Activated naive CD4-positive, alpha-beta T cell treated with anti-CD3 and anti-CD28 coated beads for 36 hours (primary cell): ENCODE results near the gene SLC35D3. TPM values are rescaled to one million over a fixed set of nuclear protein-coding genes. Genes with fewer than 3 reads are reported as not detected.
"Not testable (repeated sequence)": the region's sequence is repeated elsewhere in the genome, so short reads cannot be mapped to it uniquely, and the experiment has no call there.

Experiments used
- CTCF ChIA-PET: fragments of 350-600 bp; sonication (Branson Sonifier 250); formaldehyde crosslinking; loops from one replicate; lab custom pipeline; 2021; ENCODE audit warnings: antibody characterized with exemption; lab: Charles Lee
- DNase-seq: peaks from one replicate; pipeline ENCODE4 v3.0.0-alpha.2; 2020
- H3K27ac Mint-ChIP-seq: one replicate; pipeline ENCODE4 v1.8.0; 2021; ENCODE audit warnings: mild to moderate bottlenecking, mixed read lengths
- H3K27me3 Mint-ChIP-seq: one replicate; pipeline ENCODE4 v1.8.0; 2021; ENCODE audit warnings: low read depth, mixed read lengths
- H3K36me3 Mint-ChIP-seq: one replicate; pipeline ENCODE4 v1.8.0; 2021; ENCODE audit warnings: low read depth, mixed read lengths
- H3K4me1 Mint-ChIP-seq: one replicate; pipeline ENCODE4 v1.8.0; 2021; ENCODE audit warnings: low read depth, mixed read lengths
- H3K4me3 Mint-ChIP-seq: one replicate; pipeline ENCODE4 v1.8.0; 2021; ENCODE audit warnings: mild to moderate bottlenecking, moderate library complexity, mixed read lengths
- H3K9me3 Mint-ChIP-seq: one replicate; pipeline ENCODE4 v1.8.0; 2021; ENCODE audit warnings: mixed read lengths
- intact Hi-C: fragments of 100-400 bp; cut with micrococcal nuclease; formaldehyde crosslinking; loops from one replicate; pipeline ENCODE4 v1.15.1; 2023
- total RNA-seq, 2 experiments: library from RNA; stranded (reverse); gene quantifications; one replicate each; pipeline ENCODE4 v1.2.3, GENCODE V29; 2021

Gene SLC35D3, protein sequence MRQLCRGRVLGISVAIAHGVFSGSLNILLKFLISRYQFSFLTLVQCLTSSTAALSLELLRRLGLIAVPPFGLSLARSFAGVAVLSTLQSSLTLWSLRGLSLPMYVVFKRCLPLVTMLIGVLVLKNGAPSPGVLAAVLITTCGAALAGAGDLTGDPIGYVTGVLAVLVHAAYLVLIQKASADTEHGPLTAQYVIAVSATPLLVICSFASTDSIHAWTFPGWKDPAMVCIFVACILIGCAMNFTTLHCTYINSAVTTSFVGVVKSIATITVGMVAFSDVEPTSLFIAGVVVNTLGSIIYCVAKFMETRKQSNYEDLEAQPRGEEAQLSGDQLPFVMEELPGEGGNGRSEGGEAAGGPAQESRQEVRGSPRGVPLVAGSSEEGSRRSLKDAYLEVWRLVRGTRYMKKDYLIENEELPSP
- total RNA-seq = not detected

DNA sequence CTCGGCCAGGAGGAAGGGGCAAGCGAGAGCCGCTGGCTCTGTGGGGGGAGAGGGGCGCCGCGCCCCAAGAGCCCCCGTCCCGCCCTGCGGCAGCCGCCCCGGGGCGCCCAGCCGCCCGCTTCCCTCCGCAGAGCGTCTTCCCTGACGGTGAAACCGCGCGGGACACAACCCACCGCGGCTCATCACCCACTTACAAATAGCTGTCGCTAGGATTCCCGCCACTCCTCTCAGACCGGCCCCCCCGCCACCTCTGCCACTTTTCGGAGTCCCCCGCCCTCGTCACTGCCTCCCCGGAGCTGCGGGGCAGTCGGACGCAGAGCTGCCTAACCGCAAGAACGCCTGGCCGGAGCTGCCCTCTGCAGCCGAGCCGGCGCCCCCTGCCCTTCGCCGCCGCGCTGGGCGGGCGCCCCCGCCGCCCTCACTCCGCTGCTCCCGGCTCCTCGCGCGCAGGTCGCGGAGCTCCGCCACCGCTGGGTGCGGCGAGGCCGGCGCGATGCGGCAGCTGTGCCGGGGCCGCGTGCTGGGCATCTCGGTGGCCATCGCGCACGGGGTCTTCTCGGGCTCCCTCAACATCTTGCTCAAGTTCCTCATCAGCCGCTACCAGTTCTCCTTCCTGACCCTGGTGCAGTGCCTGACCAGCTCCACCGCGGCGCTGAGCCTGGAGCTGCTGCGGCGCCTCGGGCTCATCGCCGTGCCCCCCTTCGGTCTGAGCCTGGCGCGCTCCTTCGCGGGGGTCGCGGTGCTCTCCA is at the start of gene SLC35D3:
TSS of gene SLC35D3 (plus strand) at position 366 of the 749 bp plus-strand sequence. CDS start at position 494, 128 bp downstream.
- DNase-seq = peak; percentile 30
- Mint-ChIP-seq H3K27ac (no peak within 1 kb of the TSS), H3K9me3 (no peaks in the 10 kb centered on the region), H3K4me3 (peak within 1 kb of the TSS; percentile 67), H3K4me1 (peaks cover 24% of the 10 kb centered on the region), H3K27me3 (peaks cover 56% of the 10 kb centered on the region), H3K36me3 (no peaks in the 10 kb centered on the region)
- intact Hi-C loops = loop anchor here (2.0 to 5.0 kb wide), 2 partner anchors 295 to 313 kb away; partner anchors contain the start of gene IFNGR1
- CTCF ChIA-PET = interaction anchor here (0.8 to 2.3 kb wide), 3 partner anchors 99 to 278 kb away, joined by 3 to 6 read pairs (median 5); partner anchors contain the start of gene MAP3K5

DNA sequence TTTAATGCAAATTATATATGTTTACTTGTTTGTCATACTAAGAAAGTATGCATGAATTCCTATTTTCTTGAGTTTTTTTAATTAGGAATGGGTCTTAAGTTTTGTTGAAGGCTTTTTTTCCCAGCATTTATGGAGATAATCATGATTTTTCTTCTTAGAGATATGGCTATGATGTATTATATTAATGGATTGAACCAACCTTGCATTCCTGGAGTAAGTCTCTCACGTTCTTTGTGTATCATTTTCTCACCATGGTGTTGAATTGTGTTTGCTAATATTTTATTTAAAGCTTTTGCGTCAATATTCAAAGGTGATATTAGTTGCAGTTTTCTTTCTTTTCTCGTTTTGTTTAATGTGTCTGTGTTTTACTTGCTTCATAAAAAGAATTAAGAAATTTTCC is 48.4 kb upstream of the SLC35D3 start:
- peaks cover 4% of the 10 kb centered on the region for H3K4me1 Mint-ChIP-seq
- H3K4me3 Mint-ChIP-seq = no peak overlapping the region
- CTCF ChIA-PET = no interaction called here
- H3K36me3 Mint-ChIP-seq = peaks cover 46% of the 10 kb centered on the region
- intact Hi-C loops = no loop called here
- DNase-seq = no peak
- H3K9me3 Mint-ChIP-seq = peaks cover 15% of the 10 kb centered on the region
- H3K27ac Mint-ChIP-seq = no peak overlapping the region
- H3K27me3 Mint-ChIP-seq = no peaks in the 10 kb centered on the region

DNA sequence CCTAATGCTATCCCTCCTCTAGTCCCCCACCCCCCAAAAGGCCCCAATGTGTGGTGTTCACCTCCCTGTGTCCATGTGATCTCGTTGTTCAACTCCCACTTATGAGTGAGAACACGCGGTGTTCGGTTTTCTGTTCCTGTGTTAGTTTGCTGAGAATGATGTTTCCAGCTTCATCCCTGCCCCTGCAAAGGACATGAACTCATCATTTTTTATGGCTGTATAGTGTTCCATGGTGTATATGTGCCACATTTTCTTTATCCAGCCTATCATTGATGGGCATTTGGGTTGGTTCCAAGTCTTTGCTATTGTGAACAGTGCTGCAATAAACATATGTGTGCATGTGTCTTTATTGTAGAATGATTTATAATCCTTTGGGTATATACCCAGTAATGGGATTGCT is 45.6 kb upstream of the SLC35D3 start:
- H3K4me3 Mint-ChIP-seq, intact Hi-C loops, H3K27ac Mint-ChIP-seq, CTCF ChIA-PET, H3K4me1 Mint-ChIP-seq, H3K27me3 Mint-ChIP-seq, DNase-seq: not testable (repeated sequence)
- H3K36me3 Mint-ChIP-seq = peaks cover 42% of the 10 kb centered on the region
- H3K9me3 Mint-ChIP-seq = peaks cover 15% of the 10 kb centered on the region

DNA sequence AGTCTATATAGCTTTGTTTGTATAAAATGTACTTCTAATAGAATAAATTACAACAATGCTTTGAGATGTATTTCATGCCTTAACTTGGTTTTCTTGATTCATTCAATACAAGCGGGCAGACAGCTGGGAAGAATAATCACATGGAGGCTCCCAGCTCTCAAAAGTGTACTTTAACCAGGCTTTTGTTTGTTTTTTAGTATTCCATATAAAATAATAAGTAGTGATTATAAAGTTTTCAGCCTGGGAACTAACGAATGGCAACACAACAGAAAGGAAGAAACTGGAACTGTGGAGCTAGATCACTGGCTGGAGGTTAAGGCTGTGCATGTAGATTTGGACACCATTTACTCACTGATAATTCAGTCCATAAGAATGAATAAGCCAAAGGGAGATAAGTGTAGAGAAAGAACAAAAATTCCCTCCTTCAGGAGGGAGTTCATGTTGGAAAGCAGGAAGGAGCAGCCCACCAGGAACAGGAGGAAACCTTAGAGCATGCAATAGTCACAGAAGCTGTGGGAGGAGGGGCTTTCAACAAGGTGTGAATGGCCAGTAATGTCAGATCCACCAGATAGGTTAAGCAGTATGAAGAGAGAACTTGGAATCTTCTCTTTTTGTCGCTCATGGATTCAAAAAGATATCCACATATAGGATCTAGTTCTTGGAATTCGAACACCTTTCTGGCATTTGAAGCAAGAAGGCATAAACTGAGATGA is 41.2 kb upstream of the SLC35D3 start:
- peaks cover 6% of the 10 kb centered on the region for H3K4me1 Mint-ChIP-seq
- intact Hi-C loops = no loop called here
- DNase-seq = no peak

DNA sequence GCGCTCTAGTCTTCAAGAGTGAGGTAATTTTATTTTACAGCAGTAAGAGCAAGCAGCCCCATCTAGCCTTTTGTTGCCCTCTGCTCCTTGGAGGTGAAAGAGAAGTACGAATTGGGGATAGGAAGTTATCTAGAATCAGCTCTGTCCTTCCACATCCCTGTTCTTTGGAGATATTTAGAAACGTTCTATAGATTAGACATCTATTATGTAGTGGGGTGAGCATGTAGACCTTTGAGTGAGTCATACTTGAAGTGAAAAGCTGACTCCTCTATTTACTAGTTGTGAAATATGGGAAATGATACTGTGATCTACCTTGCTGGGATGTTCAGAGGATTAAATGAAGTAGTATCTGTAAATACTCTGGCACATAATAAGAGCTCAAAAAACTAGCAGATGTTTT is 36.0 kb upstream of the SLC35D3 start:
- H3K27ac Mint-ChIP-seq = no peak overlapping the region
- peaks cover 8% of the 10 kb centered on the region for H3K4me1 Mint-ChIP-seq
- CTCF ChIA-PET = interaction anchor here (0.6 kb wide), 1 partner anchor 143 kb away, joined by 3 read pairs; no protein-coding TSS in a partner anchor

More for the DNA sequence above, 41.2 kb upstream of the SLC35D3 start:
- Mint-ChIP-seq H3K4me3 (no peak overlapping the region), H3K9me3 (peaks cover 2% of the 10 kb centered on the region), H3K36me3 (peaks cover 18% of the 10 kb centered on the region), H3K27ac (no peak overlapping the region), H3K27me3 (no peaks in the 10 kb centered on the region)
- CTCF ChIA-PET = no interaction called here

DNA sequence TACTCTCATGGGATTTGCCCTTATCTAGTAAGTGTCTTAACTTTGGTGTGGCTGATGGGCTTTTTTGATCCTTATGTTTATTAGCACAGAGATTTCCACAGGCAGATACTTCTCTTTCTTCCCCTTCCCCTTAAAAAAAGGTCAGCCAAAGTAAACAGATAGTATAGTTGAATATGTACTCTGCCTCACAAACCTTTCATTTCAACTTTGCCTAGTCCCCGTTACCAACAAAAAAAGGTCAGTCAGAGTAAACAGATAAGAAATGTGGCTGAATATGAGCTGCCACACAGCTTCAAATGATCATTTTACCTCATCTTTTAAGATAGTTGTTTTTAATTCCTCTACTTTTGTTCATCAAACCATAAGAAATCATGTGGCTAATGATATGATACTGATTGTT is 34.1 kb upstream of the SLC35D3 start:
- no peaks in the 10 kb centered on the region for H3K27me3 Mint-ChIP-seq
- H3K4me1 Mint-ChIP-seq = peaks cover 8% of the 10 kb centered on the region
- no peak overlapping the region for H3K4me3 Mint-ChIP-seq
- CTCF ChIA-PET = no interaction called here
- no peak overlapping the region for H3K27ac Mint-ChIP-seq
- DNase-seq = no peak
- intact Hi-C loops = no loop called here
- H3K36me3 Mint-ChIP-seq = peaks cover 10% of the 10 kb centered on the region
- H3K9me3 Mint-ChIP-seq = no peaks in the 10 kb centered on the region

More for the DNA sequence above, 36.0 kb upstream of the SLC35D3 start:
- Mint-ChIP-seq H3K4me3 (no peak overlapping the region), H3K9me3 (no peaks in the 10 kb centered on the region), H3K36me3 (peaks cover 5% of the 10 kb centered on the region), H3K27me3 (no peaks in the 10 kb centered on the region)
- DNase-seq = no peak
- intact Hi-C loops = no loop called here

DNA sequence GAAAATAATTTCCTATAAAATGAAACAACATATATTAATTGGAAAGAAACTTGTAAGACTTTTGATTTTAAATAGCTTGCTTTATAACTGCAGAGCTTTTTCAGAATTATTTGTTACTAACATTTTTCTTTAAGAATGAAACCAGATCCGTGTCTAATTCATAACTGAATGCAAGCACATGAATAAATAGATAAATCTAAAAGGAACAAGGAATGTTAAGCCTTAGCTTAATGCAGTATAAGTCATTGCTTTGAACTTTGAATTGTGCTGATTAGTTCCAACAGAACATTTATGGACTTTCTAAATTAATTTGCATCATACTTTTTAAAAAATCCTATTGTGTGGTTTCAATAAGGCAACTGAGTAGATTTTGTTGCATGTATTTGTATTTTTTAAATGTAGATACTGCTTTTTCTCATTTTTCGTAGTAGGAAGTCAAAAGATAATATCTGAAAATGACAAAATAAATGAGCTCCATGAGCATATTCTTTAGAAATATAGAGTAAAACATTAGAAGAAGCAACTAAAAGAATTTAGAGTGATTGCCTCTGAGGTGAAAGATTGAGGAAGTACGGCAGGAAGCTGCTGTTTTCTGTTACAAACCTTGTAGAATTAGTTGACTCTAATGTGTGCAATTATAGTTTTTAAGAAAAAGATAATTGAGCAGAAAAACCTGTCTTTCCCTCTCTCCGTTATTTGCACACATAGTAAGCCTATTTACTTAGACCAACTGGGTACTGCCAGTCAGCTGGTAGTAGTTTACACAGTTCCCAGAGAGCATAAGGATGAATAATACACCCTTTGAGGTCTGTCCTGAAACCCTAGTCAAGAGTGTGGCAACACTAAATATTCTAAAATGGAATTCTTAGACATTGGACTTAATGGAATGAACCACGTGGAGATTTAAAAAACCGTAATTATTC is 32.6 kb upstream of the SLC35D3 start:
- Mint-ChIP-seq H3K27me3 (no peaks in the 10 kb centered on the region), H3K36me3 (peaks cover 10% of the 10 kb centered on the region), H3K27ac (no peak overlapping the region), H3K4me1 (peaks cover 8% of the 10 kb centered on the region), H3K4me3 (no peak overlapping the region), H3K9me3 (no peaks in the 10 kb centered on the region)
- DNase-seq = no peak
- intact Hi-C loops = no loop called here
- CTCF ChIA-PET = interaction anchor here (0.6 to 1.4 kb wide), 3 partner anchors 44 to 755 kb away, joined by 3 to 7 read pairs (median 3); no protein-coding TSS in a partner anchor

DNA sequence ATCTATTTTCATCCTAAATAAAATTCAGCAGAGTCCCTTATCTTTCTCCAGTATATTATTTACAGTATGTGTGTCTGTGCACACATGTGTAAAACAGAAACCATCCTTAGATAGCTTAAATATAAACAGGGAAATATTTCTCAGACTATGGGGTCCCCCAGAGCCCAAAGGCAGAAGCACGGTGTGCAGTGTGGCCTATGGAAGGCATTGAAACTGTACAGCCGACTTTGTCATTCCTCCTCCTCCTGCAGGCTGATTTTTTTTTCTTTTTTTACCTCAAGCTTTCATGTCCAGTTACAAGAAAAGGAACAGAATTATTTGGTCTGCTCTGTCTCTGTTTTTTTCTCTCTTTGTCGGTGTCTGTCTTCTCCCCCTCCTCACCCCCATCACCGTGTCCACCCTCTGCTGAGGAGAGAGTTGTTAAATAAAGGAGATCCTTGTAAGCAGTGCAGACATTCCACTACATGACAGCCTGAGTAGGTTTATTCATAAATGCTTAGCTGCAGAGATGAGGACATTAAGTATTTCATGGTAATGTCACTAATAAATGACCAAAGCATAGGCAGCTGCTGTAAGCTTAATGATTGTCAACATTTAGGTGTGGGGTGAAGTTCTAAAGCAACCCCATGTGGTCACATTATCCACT is 31.8 kb upstream of the SLC35D3 start:
- Mint-ChIP-seq H3K4me3 (no peak overlapping the region), H3K36me3 (peaks cover 10% of the 10 kb centered on the region), H3K4me1 (peaks cover 8% of the 10 kb centered on the region), H3K9me3 (no peaks in the 10 kb centered on the region), H3K27ac (no peak overlapping the region), H3K27me3 (no peaks in the 10 kb centered on the region)
- DNase-seq = no peak
- intact Hi-C loops = no loop called here
- CTCF ChIA-PET = interaction anchor here (0.6 to 1.4 kb wide), 3 partner anchors 45 to 1122 kb away, joined by 3 read pairs; no protein-coding TSS in a partner anchor

DNA sequence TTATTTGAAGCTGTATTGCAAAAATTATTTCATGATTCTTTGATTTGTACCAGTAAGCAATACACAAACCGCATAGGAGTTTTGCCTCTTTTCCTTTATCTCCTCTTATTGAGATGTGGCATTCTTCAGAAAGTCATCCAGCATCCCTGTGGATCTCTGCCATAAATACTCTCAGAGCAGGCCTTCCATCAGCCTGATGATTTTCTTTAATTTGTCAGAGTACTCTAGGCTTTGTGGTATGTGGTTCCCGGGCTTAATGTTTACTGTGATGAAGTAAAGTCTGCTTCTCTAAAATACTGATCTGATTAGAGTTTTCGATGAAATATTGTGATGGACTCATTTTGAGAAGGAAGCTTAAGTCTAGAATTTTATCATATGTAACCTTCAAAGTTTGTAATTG is 31.1 kb upstream of the SLC35D3 start:
- Mint-ChIP-seq H3K36me3 (peaks cover 10% of the 10 kb centered on the region), H3K4me1 (peaks cover 4% of the 10 kb centered on the region), H3K9me3 (no peaks in the 10 kb centered on the region), H3K27me3 (no peaks in the 10 kb centered on the region), H3K27ac (no peak overlapping the region), H3K4me3 (no peak overlapping the region)
- CTCF ChIA-PET = no interaction called here
- intact Hi-C loops = no loop called here
- no peak for DNase-seq

DNA sequence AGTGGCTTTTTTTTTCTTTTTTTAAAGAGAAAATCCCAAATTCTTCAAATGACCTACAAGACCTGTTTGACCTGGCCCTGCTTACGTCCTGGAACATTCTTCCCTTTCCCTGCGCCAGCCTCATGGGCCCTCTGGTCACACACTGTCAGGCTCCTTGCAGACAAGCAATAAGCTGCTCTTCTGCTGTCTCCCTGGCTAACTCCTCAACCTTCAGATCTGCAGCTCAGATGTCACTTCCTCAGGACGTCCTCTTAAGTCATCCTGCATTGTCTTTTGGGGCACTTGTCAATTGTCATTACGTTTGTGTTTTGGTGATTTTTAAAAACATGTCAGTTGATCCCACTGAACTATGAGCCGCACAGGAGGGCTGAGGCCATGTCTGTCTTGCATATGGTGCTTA is 28.9 kb upstream of the SLC35D3 start:
- Mint-ChIP-seq H3K4me3 (no peak overlapping the region), H3K9me3 (no peaks in the 10 kb centered on the region), H3K4me1 (no peaks in the 10 kb centered on the region), H3K27ac (no peak overlapping the region), H3K27me3 (no peaks in the 10 kb centered on the region), H3K36me3 (peaks cover 10% of the 10 kb centered on the region)
- no peak for DNase-seq
- CTCF ChIA-PET = no interaction called here
- intact Hi-C loops = no loop called here

DNA sequence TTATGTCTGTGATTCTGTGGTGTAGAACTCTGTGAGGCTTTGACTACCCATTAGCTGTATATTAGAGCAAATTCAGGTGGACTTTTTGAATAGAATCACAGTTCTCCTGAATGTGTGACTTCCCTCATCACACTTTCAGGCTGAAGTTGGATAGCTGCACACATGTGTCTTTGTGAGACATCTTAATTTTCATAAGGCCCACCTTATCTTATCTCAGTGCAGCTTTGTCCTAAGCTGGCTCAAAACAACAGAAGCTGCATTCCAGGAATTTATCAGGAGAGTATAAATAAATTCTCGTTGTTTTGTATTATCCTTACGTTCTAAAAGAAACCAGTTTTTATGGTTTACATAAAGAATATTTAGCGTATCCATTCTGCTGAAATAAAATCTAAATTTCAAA is 26.2 kb upstream of the SLC35D3 start:
- CTCF ChIA-PET = interaction anchor here (0.6 to 1.4 kb wide), 2 partner anchors 50 to 172 kb away, joined by 3 to 4 read pairs; no protein-coding TSS in a partner anchor
- DNase-seq = no peak
- Mint-ChIP-seq H3K9me3 (no peaks in the 10 kb centered on the region), H3K36me3 (peaks cover 18% of the 10 kb centered on the region), H3K4me1 (no peaks in the 10 kb centered on the region), H3K27ac (no peak overlapping the region), H3K27me3 (no peaks in the 10 kb centered on the region), H3K4me3 (no peak overlapping the region)
- intact Hi-C loops = no loop called here
